Esophagus squamous epithelium (tissue), 4 donors: ENCODE results near the gene USH1C.

Source experiments
- POLR2A ChIP-seq, 4 donors: fragments of 450-650 bp; IDR thresholded peaks; one replicate each; pipeline ENCODE4 v1.6.1; 2017; ENCODE audit warnings: antibody characterized with exemption in 4 of 4, mild to moderate bottlenecking in 4 of 4, moderate library complexity in 3 of 4
- TF ChIP-seq, protein P1 (sequence below), 6 experiments: fragments of 450-650 bp in 4 of 6; fragments of 200-600 bp in 2 of 6; sonication (generic) in 2 of 6; IDR thresholded peaks; one replicate each; pipeline ENCODE4 v1.5.1; 2016 to 2019; ENCODE audit warnings: antibody characterized with exemption in 6 of 6, mild to moderate bottlenecking in 4 of 6, moderate library complexity in 4 of 6

DNA sequence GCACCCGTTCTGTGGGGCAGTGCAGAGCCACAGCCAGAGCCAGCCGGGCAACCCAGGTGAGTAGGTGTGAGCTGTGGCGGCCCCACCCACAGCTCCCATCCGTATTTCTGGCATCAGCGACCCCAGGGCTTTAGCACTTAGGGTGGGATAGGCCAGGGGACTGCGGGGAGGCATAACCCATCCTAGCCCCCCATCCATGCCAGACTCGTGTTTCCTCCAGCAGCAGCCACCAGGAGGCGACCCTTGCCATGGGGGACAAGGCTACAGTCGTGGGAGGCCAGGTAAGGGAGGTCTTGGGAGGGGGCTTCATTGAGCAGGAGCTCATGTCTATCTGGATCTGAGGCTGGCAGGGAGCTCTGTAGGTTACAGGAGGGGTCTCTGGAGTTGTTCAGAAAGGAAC, 3.7 kb upstream of the USH1C start:
- TF ChIP-seq, protein P1, sequence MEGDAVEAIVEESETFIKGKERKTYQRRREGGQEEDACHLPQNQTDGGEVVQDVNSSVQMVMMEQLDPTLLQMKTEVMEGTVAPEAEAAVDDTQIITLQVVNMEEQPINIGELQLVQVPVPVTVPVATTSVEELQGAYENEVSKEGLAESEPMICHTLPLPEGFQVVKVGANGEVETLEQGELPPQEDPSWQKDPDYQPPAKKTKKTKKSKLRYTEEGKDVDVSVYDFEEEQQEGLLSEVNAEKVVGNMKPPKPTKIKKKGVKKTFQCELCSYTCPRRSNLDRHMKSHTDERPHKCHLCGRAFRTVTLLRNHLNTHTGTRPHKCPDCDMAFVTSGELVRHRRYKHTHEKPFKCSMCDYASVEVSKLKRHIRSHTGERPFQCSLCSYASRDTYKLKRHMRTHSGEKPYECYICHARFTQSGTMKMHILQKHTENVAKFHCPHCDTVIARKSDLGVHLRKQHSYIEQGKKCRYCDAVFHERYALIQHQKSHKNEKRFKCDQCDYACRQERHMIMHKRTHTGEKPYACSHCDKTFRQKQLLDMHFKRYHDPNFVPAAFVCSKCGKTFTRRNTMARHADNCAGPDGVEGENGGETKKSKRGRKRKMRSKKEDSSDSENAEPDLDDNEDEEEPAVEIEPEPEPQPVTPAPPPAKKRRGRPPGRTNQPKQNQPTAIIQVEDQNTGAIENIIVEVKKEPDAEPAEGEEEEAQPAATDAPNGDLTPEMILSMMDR (IDR thresholded peaks at IDR 0.05) = no peak
- no peak for TF ChIP-seq POLR2A (IDR thresholded peaks at IDR 0.05)
